ENCODE measurements around the gene CLDN7.

Gene CLDN7

GRCh38 chr17:7221278-7222092, 40.8 kb downstream of the CLDN7 start:
- DNase-seq (ENCODE audit: low read depth): no peak
- TF ChIP-seq, protein P1, sequence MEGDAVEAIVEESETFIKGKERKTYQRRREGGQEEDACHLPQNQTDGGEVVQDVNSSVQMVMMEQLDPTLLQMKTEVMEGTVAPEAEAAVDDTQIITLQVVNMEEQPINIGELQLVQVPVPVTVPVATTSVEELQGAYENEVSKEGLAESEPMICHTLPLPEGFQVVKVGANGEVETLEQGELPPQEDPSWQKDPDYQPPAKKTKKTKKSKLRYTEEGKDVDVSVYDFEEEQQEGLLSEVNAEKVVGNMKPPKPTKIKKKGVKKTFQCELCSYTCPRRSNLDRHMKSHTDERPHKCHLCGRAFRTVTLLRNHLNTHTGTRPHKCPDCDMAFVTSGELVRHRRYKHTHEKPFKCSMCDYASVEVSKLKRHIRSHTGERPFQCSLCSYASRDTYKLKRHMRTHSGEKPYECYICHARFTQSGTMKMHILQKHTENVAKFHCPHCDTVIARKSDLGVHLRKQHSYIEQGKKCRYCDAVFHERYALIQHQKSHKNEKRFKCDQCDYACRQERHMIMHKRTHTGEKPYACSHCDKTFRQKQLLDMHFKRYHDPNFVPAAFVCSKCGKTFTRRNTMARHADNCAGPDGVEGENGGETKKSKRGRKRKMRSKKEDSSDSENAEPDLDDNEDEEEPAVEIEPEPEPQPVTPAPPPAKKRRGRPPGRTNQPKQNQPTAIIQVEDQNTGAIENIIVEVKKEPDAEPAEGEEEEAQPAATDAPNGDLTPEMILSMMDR (IDR thresholded peaks at IDR 0.05; ENCODE audit: control insufficient read depth, insufficient read depth, low read depth, low read length, missing control alignments): no peak
- H3K4me3 ChIP-seq (ENCODE audit: control insufficient read depth, low read depth, low read length): no peak overlapping the region

GRCh38 chr17:7220593-7221277, 41.5 kb downstream of the CLDN7 start:
- DNase-seq (ENCODE audit: low read depth): no peak
- TF ChIP-seq, protein P1 (IDR thresholded peaks at IDR 0.05; ENCODE audit: control insufficient read depth, insufficient read depth, low read depth, low read length, missing control alignments): peak; percentile 61
- peak overlapping the region; percentile 77 for H3K4me3 ChIP-seq (ENCODE audit: control insufficient read depth, low read depth, low read length)

GRCh38 chr17:7219812-7220592, 42.3 kb downstream of the CLDN7 start, which contains the start of the genes ACADVL and DLG4:
TSS of gene ACADVL (plus strand) at chr17:7219938. CDS start at chr17:7219985, 47 bp downstream.
TSS of gene DLG4 (minus strand) at chr17:7219836.
- no peak for DNase-seq (ENCODE audit: low read depth)
- TF ChIP-seq, protein P1 (IDR thresholded peaks at IDR 0.05; ENCODE audit: control insufficient read depth, insufficient read depth, low read depth, low read length, missing control alignments): no peak
- peak within 1 kb of the TSS; percentile 77 for H3K4me3 ChIP-seq (ENCODE audit: control insufficient read depth, low read depth, low read length)

DNA sequence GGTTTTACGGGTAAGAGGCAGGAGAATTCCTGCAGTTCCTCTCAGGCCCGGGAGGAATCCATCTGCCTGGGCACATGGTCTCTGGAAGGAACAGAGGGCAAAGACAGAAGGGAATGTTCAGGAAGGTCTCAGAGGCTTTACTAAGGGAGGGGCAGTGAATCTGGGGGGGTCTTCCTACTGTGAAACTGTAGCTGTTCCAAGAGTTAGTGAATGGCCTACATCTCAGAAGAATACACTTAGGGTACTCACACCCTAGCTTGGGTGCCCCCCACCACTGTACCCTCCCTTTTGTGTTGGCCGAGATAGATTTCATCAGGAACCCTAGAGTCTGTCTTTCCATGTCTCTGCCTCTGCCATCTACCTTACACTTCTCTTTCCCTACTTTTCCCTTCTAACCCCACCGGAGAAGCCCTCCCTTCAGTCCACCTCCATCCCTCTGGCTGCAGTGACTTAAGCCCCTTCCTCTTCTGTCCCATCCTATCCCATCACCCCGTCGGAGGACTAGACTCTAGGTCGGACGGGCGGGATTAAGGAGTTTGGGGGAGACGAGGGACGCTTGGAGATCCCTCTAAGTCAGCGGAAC, 43.0 kb downstream of the CLDN7 start:
- H3K4me3 ChIP-seq (ENCODE audit: control insufficient read depth, low read depth, low read length): peak overlapping the region; percentile 77
- DNase-seq (ENCODE audit: low read depth): no peak
- TF ChIP-seq, protein P1 (IDR thresholded peaks at IDR 0.05; ENCODE audit: control insufficient read depth, insufficient read depth, low read depth, low read length, missing control alignments): no peak

DNA sequence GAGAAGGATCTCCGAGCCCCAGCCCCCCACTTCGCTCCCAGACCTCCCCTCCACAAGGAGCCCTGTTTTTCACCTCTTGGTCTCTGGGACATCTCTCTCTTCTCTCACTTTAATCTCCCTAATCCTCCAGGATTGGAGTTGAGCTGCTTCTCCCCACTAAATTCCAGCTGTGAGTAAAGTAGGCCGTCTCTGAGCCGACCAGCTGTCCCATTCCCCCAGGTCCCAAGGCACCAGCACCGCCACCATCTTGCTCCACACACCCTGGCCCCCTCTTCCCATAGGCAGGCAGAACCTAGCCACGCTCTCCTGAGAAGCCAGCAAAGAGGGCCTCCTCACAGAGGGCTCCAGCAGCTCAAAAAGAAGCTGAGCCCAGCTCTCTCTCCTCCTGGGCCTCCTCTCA, 43.5 kb downstream of the CLDN7 start:
- TF ChIP-seq, protein P1 (IDR thresholded peaks at IDR 0.05; ENCODE audit: control insufficient read depth, insufficient read depth, low read depth, low read length, missing control alignments): no peak
- no peak for DNase-seq (ENCODE audit: low read depth)
- H3K4me3 ChIP-seq (ENCODE audit: control insufficient read depth, low read depth, low read length): no peak overlapping the region

DNA sequence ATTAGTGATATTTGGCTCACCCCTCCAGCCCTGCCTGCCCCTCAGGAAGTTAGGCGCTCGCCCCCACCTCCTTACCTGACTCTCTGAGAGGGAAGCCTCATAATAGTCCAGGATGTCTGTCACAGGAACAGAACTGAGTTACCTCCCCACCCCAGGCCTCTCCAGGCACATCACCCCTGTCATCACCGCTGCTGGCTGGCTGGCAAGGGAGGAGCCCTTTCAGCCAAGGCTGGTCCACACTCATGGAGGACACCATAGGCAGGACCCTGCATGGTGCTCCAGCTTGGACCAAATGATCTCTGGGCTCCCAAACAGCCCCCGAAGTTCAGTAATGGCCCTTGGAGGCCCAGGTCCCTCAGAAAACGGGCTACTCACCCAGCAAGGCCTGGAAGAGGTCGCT, 44.1 kb downstream of the CLDN7 start:
- DNase-seq (ENCODE audit: low read depth): no peak
- TF ChIP-seq, protein P1 (IDR thresholded peaks at IDR 0.05; ENCODE audit: control insufficient read depth, insufficient read depth, low read depth, low read length, missing control alignments): no peak

More for the DNA sequence above, 44.1 kb downstream of the CLDN7 start:
- H3K4me3 ChIP-seq (ENCODE audit: control insufficient read depth, low read depth, low read length): no peak overlapping the region

Data from AG09309 (cell line).